OCI-LY1 (cell line): ENCODE results near the gene AP2A1.

Source experiments
- CTCF ChIP-seq: fragments of 200-600 bp; sonication (generic), shearing (Covaris generic); IDR thresholded peaks from 2 replicates; pipeline ENCODE4 v1.5.1; 2017; ENCODE audit warnings: mild to moderate bottlenecking, antibody characterized with exemption, low read length, moderate library complexity, mixed read lengths
- EZH2 ChIP-seq: fragments of 200-600 bp; sonication (generic), shearing (Covaris generic); IDR thresholded peaks from 2 replicates; pipeline ENCODE4 v1.8.0; 2017; ENCODE audit warnings: borderline replicate concordance, mixed run types, mild to moderate bottlenecking, antibody characterized with exemption, low read length, moderate library complexity, mixed read lengths

GRCh38 chr19:49839713-49840112, 72.9 kb downstream of the AP2A1 start:
- TF ChIP-seq CTCF (no peak), EZH2 (no peak)
